ENCODE results near the gene ASZ1. TPM values are rescaled to one million over a fixed set of nuclear protein-coding genes. Genes with fewer than 3 reads are reported as not detected.

Gene ASZ1
- total RNA-seq, 4 donors from 2014 or later = not detected

DNA sequence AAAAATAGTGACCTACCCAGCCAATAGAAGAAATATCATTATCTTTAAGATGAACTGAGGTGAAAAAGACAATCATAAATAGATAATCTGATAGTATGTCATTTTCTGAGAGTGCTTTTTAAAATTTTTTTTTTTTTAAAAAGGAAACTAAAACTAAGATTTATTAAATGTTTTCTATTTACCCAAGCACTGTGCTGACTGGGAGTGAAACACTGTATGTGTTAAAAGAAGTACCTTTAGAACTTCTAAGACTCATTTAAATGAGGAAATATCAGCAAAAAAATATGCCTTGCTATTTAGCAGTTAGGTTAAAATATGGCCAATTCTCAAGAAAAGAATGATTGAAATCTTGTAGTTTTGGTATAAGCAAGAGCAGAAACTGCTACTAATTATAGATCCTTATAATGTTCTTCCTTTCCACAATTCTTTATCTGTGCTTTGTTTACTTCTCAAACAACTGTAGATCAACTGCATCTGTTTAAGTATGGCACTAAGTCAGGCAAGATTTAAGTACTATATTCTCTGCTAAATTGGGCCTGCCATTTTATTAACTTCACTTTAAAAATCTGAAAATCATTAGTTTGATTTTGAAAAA lies 64.9 kb downstream of the ASZ1 start:
- no peaks in the 10 kb centered on the region for H3K9me3 ChIP-seq

DNA sequence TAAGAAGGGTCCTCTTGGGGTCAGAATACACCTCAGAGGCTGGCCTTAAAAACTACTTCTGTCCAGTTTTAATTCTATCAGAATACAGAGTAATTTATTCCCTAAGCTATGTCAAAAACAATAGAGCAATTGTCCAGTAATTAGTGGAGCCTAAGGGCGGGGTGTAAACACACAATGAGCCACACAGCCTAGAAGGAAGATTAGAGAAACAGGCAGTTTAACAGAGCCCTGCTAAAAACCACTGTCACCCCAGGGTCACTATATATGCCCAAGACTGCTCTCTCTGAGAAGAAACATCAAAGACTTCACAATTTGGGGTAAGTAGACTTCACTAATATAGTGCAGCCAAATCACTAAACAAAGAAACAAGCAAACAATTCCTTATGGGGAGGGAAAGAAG lies 77.3 kb downstream of the ASZ1 start:
- no peak overlapping the region for H3K4me3 ChIP-seq
- peaks cover 0 to 11% (median 0%) of the 10 kb centered on the region in 4 donors for H3K27me3 ChIP-seq
- TF ChIP-seq, protein P1, sequence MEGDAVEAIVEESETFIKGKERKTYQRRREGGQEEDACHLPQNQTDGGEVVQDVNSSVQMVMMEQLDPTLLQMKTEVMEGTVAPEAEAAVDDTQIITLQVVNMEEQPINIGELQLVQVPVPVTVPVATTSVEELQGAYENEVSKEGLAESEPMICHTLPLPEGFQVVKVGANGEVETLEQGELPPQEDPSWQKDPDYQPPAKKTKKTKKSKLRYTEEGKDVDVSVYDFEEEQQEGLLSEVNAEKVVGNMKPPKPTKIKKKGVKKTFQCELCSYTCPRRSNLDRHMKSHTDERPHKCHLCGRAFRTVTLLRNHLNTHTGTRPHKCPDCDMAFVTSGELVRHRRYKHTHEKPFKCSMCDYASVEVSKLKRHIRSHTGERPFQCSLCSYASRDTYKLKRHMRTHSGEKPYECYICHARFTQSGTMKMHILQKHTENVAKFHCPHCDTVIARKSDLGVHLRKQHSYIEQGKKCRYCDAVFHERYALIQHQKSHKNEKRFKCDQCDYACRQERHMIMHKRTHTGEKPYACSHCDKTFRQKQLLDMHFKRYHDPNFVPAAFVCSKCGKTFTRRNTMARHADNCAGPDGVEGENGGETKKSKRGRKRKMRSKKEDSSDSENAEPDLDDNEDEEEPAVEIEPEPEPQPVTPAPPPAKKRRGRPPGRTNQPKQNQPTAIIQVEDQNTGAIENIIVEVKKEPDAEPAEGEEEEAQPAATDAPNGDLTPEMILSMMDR (IDR thresholded peaks at IDR 0.05) = no peak
- TF ChIP-seq POLR2A (IDR thresholded peaks at IDR 0.05; ENCODE audit: low read depth) (no peak), POLR2AphosphoS5 (IDR thresholded peaks at IDR 0.05) (no peak), EP300 (IDR thresholded peaks at IDR 0.05) (no peak)
- no peaks in the 10 kb centered on the region for H3K4me1 ChIP-seq
- intact Hi-C loops (cut with DNase I) = no loop called here
- 94% methylated on average over 1 of the region's 1 CpG for WGBS
- no peaks in the 10 kb centered on the region for H3K36me3 ChIP-seq
- DNase-seq (ENCODE audit: extremely low spot score) = no peak
- H3K9me3 ChIP-seq = no peaks in the 10 kb centered on the region
- no peak overlapping the region for H3K27ac ChIP-seq (replicated peaks in 1 of 4)

More for the DNA sequence above, 64.9 kb downstream of the ASZ1 start:
- no peak overlapping the region for H3K27ac ChIP-seq (replicated peaks in 1 of 4)
- H3K4me1 ChIP-seq = no peaks in the 10 kb centered on the region
- intact Hi-C loops (cut with DNase I) = no loop called here
- no peak for DNase-seq (ENCODE audit: extremely low spot score)
- H3K4me3 ChIP-seq = no peak overlapping the region
- no peaks in the 10 kb centered on the region for H3K36me3 ChIP-seq
- H3K27me3 ChIP-seq = no peaks in the 10 kb centered on the region
- TF ChIP-seq POLR2A (IDR thresholded peaks at IDR 0.05; ENCODE audit: low read depth) (no peak), EP300 (IDR thresholded peaks at IDR 0.05) (no peak), POLR2AphosphoS5 (IDR thresholded peaks at IDR 0.05) (no peak)
- TF ChIP-seq, protein P1 (IDR thresholded peaks at IDR 0.05) = no peak

DNA sequence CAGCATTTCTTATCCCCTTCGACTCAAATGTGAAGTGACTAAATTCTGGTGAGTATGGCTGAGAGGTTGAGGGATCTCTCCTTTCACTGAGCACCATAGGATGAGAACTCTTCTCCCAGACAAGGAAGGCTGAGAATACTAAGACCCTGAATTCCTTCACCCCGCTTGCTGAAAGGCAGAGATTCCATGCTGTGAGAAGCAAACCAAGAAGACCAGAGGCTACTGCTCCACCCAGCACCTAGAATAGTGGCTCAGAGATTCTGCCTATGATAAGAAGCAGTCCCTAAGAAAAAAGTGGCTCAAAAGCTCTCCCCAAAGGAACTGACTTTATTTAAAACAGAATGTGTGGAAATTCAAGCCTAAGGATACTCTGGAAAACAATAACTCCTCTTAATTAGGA lies 77.7 kb downstream of the ASZ1 start:
- intact Hi-C loops (cut with DNase I) = no loop called here
- WGBS = 84% methylated on average over 2 of the region's 2 CpGs
- TF ChIP-seq POLR2A (IDR thresholded peaks at IDR 0.05; ENCODE audit: low read depth) (no peak), EP300 (IDR thresholded peaks at IDR 0.05) (no peak), POLR2AphosphoS5 (IDR thresholded peaks at IDR 0.05) (no peak)
- TF ChIP-seq, protein P1 (IDR thresholded peaks at IDR 0.05) = no peak
- no peaks in the 10 kb centered on the region for H3K9me3 ChIP-seq
- no peak overlapping the region for H3K27ac ChIP-seq (replicated peaks in 1 of 4)
- H3K4me1 ChIP-seq = no peaks in the 10 kb centered on the region
- DNase-seq (ENCODE audit: extremely low spot score) = no peak
- no peaks in the 10 kb centered on the region for H3K36me3 ChIP-seq
- H3K27me3 ChIP-seq = peaks cover 0 to 11% (median 0%) of the 10 kb centered on the region in 4 donors
- H3K4me3 ChIP-seq = no peak overlapping the region

DNA sequence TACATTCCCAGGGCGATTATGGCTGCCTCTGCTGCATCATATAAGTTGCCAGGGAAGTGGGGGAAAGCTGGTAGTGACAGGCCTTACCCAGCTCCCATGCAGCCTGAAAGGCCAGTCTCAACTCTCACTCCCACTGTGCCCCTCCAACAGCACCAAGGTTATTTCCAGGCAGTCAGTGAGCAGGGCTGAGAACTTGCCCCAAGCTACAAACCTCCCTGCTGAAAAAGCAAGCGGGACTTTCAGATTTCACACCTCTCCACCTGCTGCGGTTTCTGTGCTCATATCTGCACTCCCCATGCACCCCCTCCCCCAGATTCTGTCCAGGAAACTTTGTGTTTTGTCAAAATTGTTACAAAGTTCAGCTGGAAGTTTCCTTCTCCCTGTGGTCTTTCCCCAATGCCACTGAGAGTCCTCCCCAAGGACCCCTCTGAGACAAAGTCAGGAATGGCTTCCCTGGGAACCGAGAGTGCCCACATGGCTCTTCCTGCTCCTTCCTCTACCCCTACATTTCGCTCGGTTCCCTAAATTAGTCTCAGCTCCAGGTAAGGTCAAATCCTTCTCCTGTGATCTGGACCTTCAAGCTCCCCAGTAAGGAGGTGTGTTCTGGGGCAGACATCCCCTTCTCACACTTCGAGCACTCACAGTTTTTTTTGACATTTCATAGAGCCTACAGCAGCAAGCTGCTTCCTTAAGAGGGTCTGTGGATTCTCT lies 79.2 kb downstream of the ASZ1 start:
- no peaks in the 10 kb centered on the region for H3K9me3 ChIP-seq
- H3K4me1 ChIP-seq = no peaks in the 10 kb centered on the region
- intact Hi-C loops (cut with DNase I) = no loop called here
- H3K27ac ChIP-seq (replicated peaks in 1 of 4) = no peak overlapping the region
- WGBS = 81% methylated on average over 7 of the region's 7 CpGs
- no peaks in the 10 kb centered on the region for H3K36me3 ChIP-seq
- H3K27me3 ChIP-seq = peaks cover 0 to 11% (median 0%) of the 10 kb centered on the region in 4 donors
- TF ChIP-seq POLR2A (IDR thresholded peaks at IDR 0.05; ENCODE audit: low read depth) = no peak
- TF ChIP-seq POLR2AphosphoS5 (IDR thresholded peaks at IDR 0.05) = no peak
- TF ChIP-seq, protein P1 (IDR thresholded peaks at IDR 0.05) = no peak
- TF ChIP-seq EP300 (IDR thresholded peaks at IDR 0.05) = no peak
- no peak overlapping the region for H3K4me3 ChIP-seq
- no peak for DNase-seq (ENCODE audit: extremely low spot score)
